GM21825 (cell line): Measurements from ENCODE around the gene MTUS2.

ENCODE experiments used
- ATAC-seq: cut with Tn5 transposase; IDR thresholded peaks from one replicate; pipeline ENCODE4 v1.9.1; 2021; ENCODE audit warnings: mild to moderate bottlenecking, moderate library complexity; ENCODE audit not compliant: unreplicated experiment

The MTUS2 gene

GRCh38 chr13:29499506-29500165 lies 679.5 kb downstream of the MTUS2 start:
- no peak for ATAC-seq

GRCh38 chr13:29500386-29500785 lies 680.2 kb downstream of the MTUS2 start:
- no peak for ATAC-seq

- no peak for ATAC-seq
Observed at GRCh38 chr13:29501674-29502073, 681.5 kb downstream of the MTUS2 start.

- ATAC-seq: no peak
Observed at GRCh38 chr13:29502391-29503008, 682.4 kb downstream of the MTUS2 start.

- ATAC-seq: no peak
Observed at GRCh38 chr13:29503041-29503837, 683.1 kb downstream of the MTUS2 start.

- no peak for ATAC-seq
Observed at GRCh38 chr13:29504691-29505090, 684.6 kb downstream of the MTUS2 start.

- ATAC-seq: no peak
Observed at GRCh38 chr13:29505511-29505910, 685.4 kb downstream of the MTUS2 start.

- no peak for ATAC-seq
Observed at GRCh38 chr13:29505950-29506349, 685.8 kb downstream of the MTUS2 start.

- ATAC-seq: no peak
Observed at GRCh38 chr13:29507356-29507755, 687.2 kb downstream of the MTUS2 start.

GRCh38 chr13:29508130-29508875 lies 688.2 kb downstream of the MTUS2 start:
- ATAC-seq: peak; percentile 68

- no peak for ATAC-seq
Observed at GRCh38 chr13:29508876-29509252, 688.7 kb downstream of the MTUS2 start.

GRCh38 chr13:29509999-29510589 lies 690.0 kb downstream of the MTUS2 start:
- no peak for ATAC-seq

GRCh38 chr13:29510651-29511084 lies 690.5 kb downstream of the MTUS2 start:
- ATAC-seq: no peak

- ATAC-seq: no peak
Observed at GRCh38 chr13:29511106-29511796, 691.1 kb downstream of the MTUS2 start.

- ATAC-seq: no peak
Observed at GRCh38 chr13:29511980-29512379, 691.8 kb downstream of the MTUS2 start.

- ATAC-seq: no peak
Observed at GRCh38 chr13:29513002-29513980, 693.2 kb downstream of the MTUS2 start.

GRCh38 chr13:29513981-29514719 lies 694.0 kb downstream of the MTUS2 start:
- no peak for ATAC-seq

- ATAC-seq: no peak
Observed at GRCh38 chr13:29514720-29515310, 694.7 kb downstream of the MTUS2 start.
